HG03175 (cell line): ENCODE results near the gene SEC16A.

Source experiments
- ATAC-seq: cut with Tn5 transposase; IDR thresholded peaks from one replicate; pipeline ENCODE4 v1.9.1; 2021; ENCODE audit warnings: mild to moderate bottlenecking, moderate library complexity; ENCODE audit not compliant: unreplicated experiment

SEC16A gene

DNA sequence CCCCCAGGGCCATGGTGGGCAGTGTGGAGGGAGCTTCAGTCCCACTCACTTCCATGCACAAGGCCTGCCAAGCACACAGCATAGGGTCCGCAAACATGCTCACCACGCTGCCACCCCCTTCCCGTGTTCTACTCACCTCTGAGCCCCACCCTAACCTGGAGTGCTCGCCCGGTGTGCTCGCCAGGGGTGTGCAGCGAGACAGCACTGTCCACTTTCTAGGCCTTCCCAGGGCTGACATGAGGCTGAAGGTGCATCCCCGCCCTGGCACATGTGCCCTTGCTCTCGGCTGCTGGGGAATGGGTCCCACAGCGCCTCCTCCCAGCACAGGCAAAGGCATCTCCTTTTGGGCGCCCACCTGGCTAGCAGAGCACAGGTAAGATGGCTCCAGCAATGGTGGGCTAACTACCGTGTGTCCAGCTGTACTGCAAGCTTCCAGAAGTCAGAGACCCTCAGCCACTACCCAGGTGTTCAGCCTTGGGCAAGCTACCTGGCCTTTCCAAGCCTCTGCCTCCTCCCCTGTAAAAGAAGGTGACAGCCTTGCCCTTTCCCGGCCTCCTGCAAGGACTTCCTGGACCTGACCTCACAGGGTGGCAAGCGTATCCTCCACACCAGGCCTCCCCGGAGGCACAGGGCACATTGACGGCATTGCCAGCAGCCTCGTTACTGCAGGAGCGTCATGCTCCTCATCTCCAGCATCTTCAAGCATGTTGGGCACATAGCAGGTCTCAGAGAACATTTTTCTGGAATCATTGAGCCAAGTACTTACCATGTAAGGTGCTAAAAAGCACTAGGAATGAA, 4.2 kb upstream of the SEC16A start:
- no peak for ATAC-seq

DNA sequence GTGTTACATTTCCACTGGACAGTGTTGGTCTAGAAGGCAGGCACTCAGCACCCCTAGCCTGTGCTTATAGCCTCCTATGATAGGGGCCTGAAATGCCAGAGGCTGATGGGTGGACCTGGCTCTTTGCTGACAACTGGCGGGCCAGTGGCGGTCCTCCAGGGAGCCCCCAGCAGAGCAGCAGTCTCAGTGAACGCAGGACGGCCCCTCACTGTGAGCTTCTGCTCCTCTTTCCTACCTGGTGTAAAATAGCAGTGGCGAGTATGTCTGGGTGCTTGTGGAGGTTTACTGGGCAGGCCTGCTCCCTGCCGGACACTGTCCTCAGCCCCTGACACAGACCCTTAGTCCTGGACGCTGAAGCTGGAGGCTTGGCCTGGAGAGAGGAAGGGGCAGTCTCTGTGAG, 3.3 kb upstream of the SEC16A start:
- no peak for ATAC-seq

DNA sequence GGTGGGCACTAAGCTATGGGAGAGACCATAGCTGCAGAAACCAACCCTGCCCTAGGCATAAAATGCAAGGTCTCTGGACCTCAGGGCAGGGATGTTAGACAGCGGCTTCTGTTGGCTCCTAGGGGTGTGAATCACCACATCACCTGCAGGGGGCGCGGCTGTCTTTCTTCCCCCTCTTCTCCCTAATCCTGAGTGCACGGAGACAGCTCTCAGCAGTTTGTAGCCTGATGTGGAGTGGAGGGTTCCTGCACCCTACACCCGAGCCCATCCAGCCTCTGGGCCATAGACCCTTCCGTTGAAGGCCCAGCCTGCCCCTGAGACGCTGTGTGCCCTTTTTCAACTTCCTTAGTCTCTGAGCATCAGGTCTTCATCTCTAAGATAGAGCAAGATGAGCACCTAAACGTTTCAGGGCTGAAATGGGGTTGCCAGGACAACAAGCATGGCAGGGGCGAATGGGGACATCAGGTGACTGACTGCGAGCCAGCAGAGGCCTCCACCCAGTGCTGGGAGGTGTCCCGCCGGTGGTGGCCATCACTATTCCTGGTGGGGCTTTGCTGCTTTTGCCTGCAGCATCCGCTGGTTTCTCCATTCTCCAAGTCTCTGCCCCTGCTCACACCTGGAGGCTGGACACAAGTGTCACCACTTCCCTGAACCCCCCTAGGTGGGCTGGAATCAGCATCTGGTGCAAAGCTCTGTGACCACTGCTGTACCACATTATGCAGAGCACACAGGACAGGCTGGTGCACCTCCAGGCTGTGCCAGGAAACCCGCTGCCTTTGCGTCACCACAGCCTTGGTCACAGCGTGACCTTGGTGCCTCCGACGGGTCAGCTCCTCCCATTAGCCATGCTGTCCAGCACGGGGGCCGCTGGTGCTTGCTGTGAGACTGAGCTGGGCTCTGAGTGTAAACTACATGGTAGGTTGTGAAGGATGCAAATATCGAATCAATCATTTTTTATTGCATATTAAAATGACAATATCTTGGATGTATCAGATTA, 2.5 kb upstream of the SEC16A start:
- ATAC-seq, result no peak

DNA sequence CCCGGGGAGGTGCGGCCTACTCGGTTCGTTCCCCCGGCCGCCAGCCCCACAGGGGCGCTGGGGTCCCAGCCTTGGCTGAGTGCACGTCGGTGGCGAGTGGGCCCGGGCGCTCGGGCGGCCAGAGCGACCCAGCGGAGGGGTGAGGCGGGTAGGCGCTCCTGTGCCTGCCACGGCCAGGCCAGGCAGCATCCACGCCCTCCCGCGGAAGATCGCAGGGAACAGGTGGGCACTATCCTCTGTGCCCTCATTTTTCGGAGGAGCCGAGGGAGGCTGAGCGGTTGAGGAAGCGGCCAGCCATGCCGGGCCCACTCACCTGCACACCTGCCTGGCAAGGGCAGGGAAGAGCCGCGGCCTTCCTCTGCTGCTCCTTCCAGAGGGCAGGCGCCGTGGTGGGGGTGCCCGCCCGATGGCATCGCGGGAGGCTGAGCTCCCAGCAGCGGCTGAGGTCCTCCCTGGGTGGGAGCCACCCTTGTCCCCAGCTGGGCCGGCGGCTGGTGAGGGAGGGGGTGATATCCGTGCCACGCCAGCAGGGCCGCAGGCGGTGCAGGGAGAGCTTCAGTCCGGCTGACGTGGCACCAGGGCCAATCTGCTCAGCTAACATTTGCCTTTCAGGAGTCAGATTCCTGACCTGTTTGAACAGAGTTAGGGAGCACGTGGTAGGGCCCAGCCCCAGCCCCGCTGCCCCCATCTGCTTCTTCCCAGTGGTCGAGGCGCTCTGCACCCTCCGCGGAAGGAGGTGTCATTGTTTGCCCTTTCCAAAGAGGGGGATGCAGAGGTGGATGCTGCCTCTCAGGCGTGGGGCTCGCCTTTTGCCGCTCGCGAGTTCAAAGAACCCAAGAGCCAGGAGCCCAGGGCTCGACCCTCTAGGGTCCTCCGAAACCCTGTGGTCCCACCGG, 1.6 kb upstream of the SEC16A start:
- no peak for ATAC-seq

DNA sequence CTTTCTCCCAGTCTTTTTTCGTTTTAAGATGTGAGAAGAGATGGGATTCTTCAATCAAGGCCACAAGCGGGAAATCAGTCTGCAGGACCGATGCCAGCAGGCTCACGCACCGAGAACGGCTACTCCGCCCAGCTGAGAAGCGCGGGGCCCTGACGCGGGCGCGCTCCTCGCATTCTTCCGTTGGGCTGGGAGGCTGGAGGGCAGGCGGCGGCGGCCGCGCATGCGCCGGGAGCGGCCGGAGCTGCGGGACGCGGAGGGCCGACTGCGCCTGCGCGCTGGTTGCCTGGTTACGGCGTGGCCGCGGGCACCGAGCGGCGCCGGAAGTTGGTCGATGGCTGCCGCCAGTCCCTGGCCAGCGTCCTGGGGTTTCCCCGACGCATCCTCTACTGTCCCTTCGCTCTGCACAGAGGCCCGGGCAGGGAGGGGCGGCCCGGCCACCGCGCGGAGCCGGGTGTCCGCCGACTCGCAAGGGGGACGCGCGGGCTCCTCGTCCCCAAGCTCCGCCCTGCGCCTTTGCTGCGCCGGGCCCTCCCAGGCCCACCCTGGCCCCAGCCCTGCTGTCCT, 831 bp upstream of the SEC16A start:
- ATAC-seq, result peak; percentile 62

DNA sequence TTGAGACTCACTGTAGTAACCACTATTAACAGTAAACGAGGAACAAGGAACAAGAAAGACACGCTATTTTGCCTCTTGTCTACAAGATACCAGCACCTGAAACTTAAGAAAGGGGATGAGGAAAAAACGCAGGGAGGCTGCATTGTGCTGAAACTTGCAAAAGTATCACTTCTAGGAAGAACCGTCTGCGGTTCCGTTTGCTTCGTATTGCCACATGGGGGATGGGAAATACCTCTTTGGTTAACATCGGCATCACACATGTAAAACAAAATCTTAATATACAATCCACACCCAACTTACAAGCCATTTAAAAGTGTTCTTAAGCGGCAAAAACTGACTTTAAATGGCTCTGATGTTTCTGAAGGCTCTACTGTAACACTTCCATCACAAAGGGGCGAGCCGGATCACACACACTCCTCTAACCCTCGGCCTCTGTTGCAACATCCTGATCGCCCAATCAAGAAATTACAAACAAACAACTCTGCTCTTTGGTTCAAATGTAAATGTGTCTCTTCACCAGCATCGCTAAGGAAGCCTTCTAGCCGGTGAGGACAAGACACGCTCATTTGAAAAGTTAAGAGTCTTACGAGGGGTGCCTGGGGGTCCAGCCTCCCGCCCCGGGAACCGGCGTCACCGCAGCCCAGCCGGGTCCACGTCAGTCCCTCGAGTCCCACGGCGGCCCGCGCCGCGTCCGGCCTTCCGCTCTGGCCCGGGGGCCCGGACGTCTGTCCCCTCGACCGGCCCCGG, 621 bp downstream of the SEC16A start:
- ATAC-seq, result no peak

GRCh38 chr9:136481558-136481957, 1.3 kb downstream of the SEC16A start:
- no peak for ATAC-seq

- no peak for ATAC-seq
These were observed 6.3 kb downstream of the SEC16A start for GRCh38 chr9:136476369-136477150.

- no peak for ATAC-seq
These were observed 7.6 kb downstream of the SEC16A start for GRCh38 chr9:136474974-136475865.

DNA sequence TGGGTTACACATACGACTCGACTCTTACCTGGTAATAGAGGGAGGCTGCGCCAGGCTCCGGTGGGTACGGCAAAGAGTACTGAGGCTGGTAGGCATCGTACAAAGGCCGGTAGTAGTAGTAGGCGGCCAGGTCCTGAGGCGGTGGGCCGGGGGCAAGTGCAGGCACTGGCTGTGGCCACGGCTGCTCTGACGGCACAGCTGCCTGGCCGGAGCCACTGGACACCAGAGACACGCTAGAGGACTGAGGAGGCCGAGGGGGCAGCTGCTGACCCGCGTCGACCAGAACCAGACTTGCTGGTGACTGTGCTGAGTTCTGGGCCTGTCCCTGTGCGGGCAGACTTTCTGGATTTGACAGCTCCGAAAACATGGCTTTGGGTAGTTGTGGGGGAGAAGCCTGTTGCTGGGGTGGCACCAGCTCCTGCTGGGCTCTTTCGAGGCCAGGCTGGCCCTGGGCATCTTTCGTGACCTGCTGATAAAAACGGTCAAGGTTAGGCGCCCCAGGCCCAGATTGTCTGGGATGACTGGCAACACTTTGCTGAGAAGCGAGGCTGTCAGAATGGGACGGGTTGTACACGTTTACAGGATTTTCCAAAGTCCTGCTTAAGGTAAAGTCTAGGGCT, 8.7 kb downstream of the SEC16A start:
- ATAC-seq, result no peak

DNA sequence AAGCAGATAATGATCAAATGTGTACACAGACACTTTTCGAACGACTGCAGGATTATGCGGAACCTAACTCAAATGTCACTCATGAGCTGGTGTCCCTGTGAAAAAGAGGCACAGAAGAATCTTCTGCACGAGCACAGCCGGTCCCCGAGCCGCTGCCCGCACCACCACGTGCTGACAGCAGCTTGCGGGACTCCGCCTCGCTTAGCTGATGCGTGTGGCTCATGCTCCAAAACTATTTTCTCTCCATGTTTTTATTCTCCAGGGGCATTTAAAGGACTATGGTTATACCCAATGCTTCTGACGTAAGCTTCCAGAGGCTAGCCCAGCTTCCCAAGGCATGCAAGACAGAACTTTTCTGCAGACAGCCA, 9.5 kb downstream of the SEC16A start:
- ATAC-seq, result no peak

GRCh38 chr9:136472640-136473353, 10.0 kb downstream of the SEC16A start:
- no peak for ATAC-seq

- no peak for ATAC-seq
These were observed 10.9 kb downstream of the SEC16A start for GRCh38 chr9:136471802-136472487.

GRCh38 chr9:136470792-136471469, 11.9 kb downstream of the SEC16A start:
- no peak for ATAC-seq

- no peak for ATAC-seq
These were observed 12.5 kb downstream of the SEC16A start for GRCh38 chr9:136470356-136470755.

DNA sequence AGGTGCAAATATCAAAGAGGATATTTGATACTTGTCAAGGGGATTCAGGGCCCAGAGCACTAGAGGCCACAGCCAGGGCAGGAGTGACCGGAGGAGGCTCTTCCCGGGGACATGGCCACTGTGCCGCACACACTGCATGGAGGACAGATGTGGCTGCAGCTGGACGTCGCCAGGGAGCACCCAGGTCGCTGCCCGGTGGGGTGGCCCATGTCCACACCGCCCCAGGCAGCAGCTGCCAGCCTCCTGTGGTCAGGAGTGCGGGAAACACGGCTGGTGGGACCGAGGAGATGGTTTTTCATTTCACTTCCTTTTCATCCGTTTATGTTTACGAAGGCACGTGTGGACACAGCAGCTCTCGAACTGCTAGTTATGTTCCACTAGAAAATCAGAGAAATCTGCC, 15.1 kb downstream of the SEC16A start:
- ATAC-seq, result no peak
